CD4-positive, CD25-positive, alpha-beta regulatory T cell (primary cell): ENCODE data around the gene FITM1. TPM values are rescaled to one million over a fixed set of nuclear protein-coding genes. Genes with fewer than 3 reads are reported as not detected.

Source experiments
- ATAC-seq, 2 donors: fragments of 150-1000 bp; cut with Tn5 transposase; one replicate each; pipeline ENCODE4 v1.10.0; 2021; ENCODE audit warnings: low read depth in 2 of 2, moderate number of reproducible peaks in 2 of 2, moderate library complexity in 1 of 2
- DNase-seq, 3 donors: peaks; one replicate each; pipeline versions ENCODE4 v3.0.0 to v3.0.0-alpha.2; 2012 to 2022; ENCODE audit warnings: mixed read lengths in 1 of 3
- H3K27ac ChIP-seq: one replicate; pipeline ENCODE4 v1.7.0; 2013; ENCODE audit warnings: mild to moderate bottlenecking, low read length; ENCODE audit not compliant: insufficient read depth, poor library complexity, severe bottlenecking
- H3K27me3 ChIP-seq: one replicate; pipeline ENCODE4 v1.7.0; 2013; ENCODE audit warnings: low read length; ENCODE audit not compliant: control insufficient read depth, insufficient read depth
- H3K36me3 ChIP-seq: one replicate; pipeline ENCODE4 v1.7.0; 2013; ENCODE audit warnings: mild to moderate bottlenecking, low read length, moderate library complexity; ENCODE audit not compliant: control insufficient read depth, insufficient read depth
- H3K4me1 ChIP-seq: 2 replicates; pipeline ENCODE4 v1.7.0; 2013; ENCODE audit warnings: mild to moderate bottlenecking, low read length; ENCODE audit not compliant: insufficient read depth, control insufficient read depth, poor library complexity, severe bottlenecking
- H3K4me3 ChIP-seq: one replicate; pipeline ENCODE4 v1.7.0; 2013; ENCODE audit warnings: low read depth, mild to moderate bottlenecking, low read length, moderate library complexity
- H3K9me3 ChIP-seq, 2 experiments: 1 replicate in 1 of 2; 2 replicates in 1 of 2; pipeline ENCODE4 v1.7.0; 2013; ENCODE audit warnings: low read length in 2 of 2, mild to moderate bottlenecking in 1 of 2, moderate library complexity in 1 of 2; ENCODE audit not compliant: control insufficient read depth in 2 of 2
- H3K27ac Mint-ChIP-seq, 3 donors: one replicate each; pipeline ENCODE4 v1.8.0; 2020 to 2022; ENCODE audit warnings: mild to moderate bottlenecking in 3 of 3, mixed read lengths in 3 of 3, moderate library complexity in 2 of 3
- H3K27me3 Mint-ChIP-seq: one replicate; pipeline ENCODE4 v1.8.0; 2022; ENCODE audit warnings: mild to moderate bottlenecking, mixed read lengths
- H3K36me3 Mint-ChIP-seq: one replicate; pipeline ENCODE4 v1.8.0; 2020; ENCODE audit warnings: mixed read lengths
- H3K4me1 Mint-ChIP-seq, 4 donors: one replicate each; pipeline ENCODE4 v1.8.0; 2020 to 2022; ENCODE audit warnings: mixed read lengths in 4 of 4, mild to moderate bottlenecking in 1 of 4
- H3K4me3 Mint-ChIP-seq, 4 donors: one replicate each; pipeline ENCODE4 v1.8.0; 2020 to 2022; ENCODE audit warnings: mild to moderate bottlenecking in 4 of 4, mixed read lengths in 4 of 4, moderate library complexity in 3 of 4
- H3K9me3 Mint-ChIP-seq, 7 donors: one replicate each; pipeline ENCODE4 v1.8.0; 2020 to 2022; ENCODE audit warnings: mixed read lengths in 7 of 7, mild to moderate bottlenecking in 3 of 7, moderate library complexity in 2 of 7
- polyA plus RNA-seq, 4 donors: library from polyadenylated mRNA; unstranded; fragments of 300-500 nt; fragmentation: Illumina TruSeq; gene quantifications; one replicate each; pipeline ENCODE4 v1.2.3, GENCODE V29; 2021
- total RNA-seq: library from RNA; stranded (reverse); gene quantifications from one replicate; pipeline ENCODE4 v1.2.3, GENCODE V29; 2022

Gene FITM1
- total and polyA plus RNA-seq, 5 donors from 2014 or later, result 0.20 to 1.1 (median 0.33) TPM; not detected in 1

DNA sequence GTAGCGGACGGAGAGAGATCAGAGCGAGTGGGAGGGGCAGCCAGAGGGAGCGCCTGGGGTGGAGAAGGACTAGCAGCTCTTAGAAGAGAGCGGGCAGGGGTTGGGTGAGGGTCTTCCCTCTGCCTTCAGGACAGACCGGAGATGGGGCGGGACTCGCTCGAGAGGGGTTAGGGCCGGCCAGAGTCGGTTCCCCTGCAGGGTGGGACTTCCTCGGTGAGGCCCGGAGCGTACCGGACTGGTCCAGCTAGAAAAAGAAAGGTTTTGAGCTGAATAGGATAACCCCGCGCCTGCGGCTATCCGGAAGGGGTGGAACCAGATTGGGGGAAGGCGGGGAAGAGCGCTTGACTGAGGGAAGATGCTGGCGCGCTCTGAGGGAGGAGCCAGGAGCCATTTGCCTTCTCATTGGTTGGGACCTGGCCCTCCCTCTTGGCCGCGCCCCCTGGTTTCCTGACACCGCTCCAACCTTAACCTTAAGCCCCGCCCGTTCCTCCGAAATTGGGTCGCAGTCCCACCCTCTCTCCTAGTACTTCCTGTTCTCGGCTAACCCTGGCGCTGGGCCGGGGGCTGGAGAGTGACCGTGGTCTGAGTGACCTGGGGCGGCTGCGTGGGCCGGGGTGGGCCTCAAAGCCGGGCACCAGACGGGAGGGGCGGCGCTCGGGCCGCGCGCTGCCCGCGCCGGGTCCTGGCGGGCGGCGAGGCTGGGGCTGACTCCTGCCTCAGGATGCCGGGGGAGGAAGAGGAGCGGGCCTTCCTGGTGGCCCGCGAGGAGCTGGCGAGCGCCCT, 16.7 kb downstream of the FITM1 start, which contains the start of gene RNF31:
Gene RNF31 (plus strand): TSS at position 521 of the 783 bp plus-strand sequence. CDS start 201 bp downstream, at position 722.
- Mint-ChIP-seq H3K4me1 (peaks cover 0 to 75% (median 41%) of the 10 kb centered on the region in 4 donors), H3K27me3 (no peaks in the 10 kb centered on the region), H3K9me3 (no peaks in the 10 kb centered on the region), H3K27ac (peak within 1 kb of the TSS; percentile 92 to 98 (median 97)), H3K4me3 (peak within 1 kb of the TSS; percentile 98 to 100 (median 100)), H3K36me3 (peaks cover 15% of the 10 kb centered on the region)
- Histone ChIP-seq H3K4me3 (peak within 1 kb of the TSS; percentile 96), H3K36me3 (peaks cover 44% of the 10 kb centered on the region), H3K27me3 (no peaks in the 10 kb centered on the region), H3K4me1 (peaks cover 49% of the 10 kb centered on the region), H3K9me3 (no peaks in the 10 kb centered on the region), H3K27ac (peak within 1 kb of the TSS; percentile 92)
- DNase-seq (peak; percentile 97 to 100 (median 97)), ATAC-seq (peak; percentile 89 to 90)

GRCh38 chr14:24147761-24148428, 17.4 kb downstream of the FITM1 start:
- Histone ChIP-seq H3K4me1 (peaks cover 46% of the 10 kb centered on the region), H3K9me3 (no peaks in the 10 kb centered on the region), H3K27ac (peak overlapping the region; percentile 92), H3K36me3 (peaks cover 49% of the 10 kb centered on the region), H3K27me3 (no peaks in the 10 kb centered on the region), H3K4me3 (peak overlapping the region; percentile 77)
- Mint-ChIP-seq H3K36me3 (peaks cover 15% of the 10 kb centered on the region), H3K27me3 (no peaks in the 10 kb centered on the region), H3K9me3 (no peaks in the 10 kb centered on the region), H3K4me3 (peak overlapping the region; percentile 92 to 98 (median 95)), H3K27ac (peak overlapping the region; percentile 70 to 93 (median 88)), H3K4me1 (peaks cover 0 to 68% (median 41%) of the 10 kb centered on the region in 4 donors)
- no peak for ATAC-seq
- DNase-seq, result no peak

- Histone ChIP-seq H3K9me3 (no peaks in the 10 kb centered on the region), H3K27ac (no peak overlapping the region), H3K36me3 (peaks cover 40% of the 10 kb centered on the region), H3K27me3 (no peaks in the 10 kb centered on the region), H3K4me1 (peaks cover 46% of the 10 kb centered on the region), H3K4me3 (no peak overlapping the region)
- ATAC-seq (no peak), DNase-seq (no peak)
- H3K4me3 Mint-ChIP-seq, result peak overlapping the region in 3 of 4 donors; percentile 92 to 98 (median 93)
- H3K4me1 Mint-ChIP-seq, result peaks cover under 1 to 59% (median 34%) of the 10 kb centered on the region in 4 donors
- no peaks in the 10 kb centered on the region for H3K27me3 Mint-ChIP-seq
- H3K36me3 Mint-ChIP-seq, result peaks cover 7% of the 10 kb centered on the region
- peak overlapping the region in 2 of 3 donors; percentile 1 to 88 for H3K27ac Mint-ChIP-seq
- H3K9me3 Mint-ChIP-seq, result no peaks in the 10 kb centered on the region
Observed at GRCh38 chr14:24149302-24149969, 19.0 kb downstream of the FITM1 start.

DNA sequence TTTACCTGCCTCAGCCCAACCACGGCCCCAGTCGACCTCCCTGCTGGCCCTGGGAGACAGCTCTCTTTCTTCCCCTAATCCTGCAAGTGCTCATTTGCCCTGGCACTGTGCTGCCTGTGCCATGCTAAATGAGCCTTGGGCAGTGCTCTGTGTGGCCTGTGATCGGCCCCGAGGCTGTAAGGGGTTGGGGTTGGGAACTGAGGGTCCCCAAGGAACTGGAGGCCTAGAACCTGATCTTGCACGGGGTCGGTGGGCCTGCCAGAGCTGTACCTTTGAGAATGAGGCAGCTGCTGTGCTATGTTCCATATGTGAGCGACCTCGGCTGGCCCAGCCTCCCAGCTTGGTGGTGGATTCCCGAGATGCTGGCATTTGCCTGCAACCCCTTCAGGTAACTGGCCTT, 19.6 kb downstream of the FITM1 start:
- no peak for DNase-seq
- H3K27me3 Mint-ChIP-seq, result no peaks in the 10 kb centered on the region

GRCh38 chr14:24150567-24150966, 20.1 kb downstream of the FITM1 start:
- Mint-ChIP-seq H3K4me3 (peak overlapping the region in 2 of 4 donors; percentile 7 to 11), H3K36me3 (peaks cover 8% of the 10 kb centered on the region), H3K4me1 (peaks cover 4 to 53% (median 29%) of the 10 kb centered on the region in 4 donors), H3K27ac (no peak overlapping the region), H3K27me3 (no peaks in the 10 kb centered on the region), H3K9me3 (no peaks in the 10 kb centered on the region)
- no peak overlapping the region for H3K27ac ChIP-seq
- H3K36me3 ChIP-seq, result peaks cover 51% of the 10 kb centered on the region
- peaks cover 35% of the 10 kb centered on the region for H3K4me1 ChIP-seq
- no peak for ATAC-seq
- H3K27me3 ChIP-seq, result no peaks in the 10 kb centered on the region
- no peak overlapping the region for H3K4me3 ChIP-seq
- DNase-seq, result no peak
- no peaks in the 10 kb centered on the region for H3K9me3 ChIP-seq

More for the DNA sequence above, 19.6 kb downstream of the FITM1 start:
- Histone ChIP-seq H3K27ac (no peak overlapping the region), H3K27me3 (no peaks in the 10 kb centered on the region), H3K36me3 (peaks cover 46% of the 10 kb centered on the region), H3K4me3 (no peak overlapping the region), H3K9me3 (no peaks in the 10 kb centered on the region), H3K4me1 (peaks cover 40% of the 10 kb centered on the region)
- peak overlapping the region in 1 of 3 donors; percentile 60 for H3K27ac Mint-ChIP-seq
- no peaks in the 10 kb centered on the region for H3K9me3 Mint-ChIP-seq
- H3K36me3 Mint-ChIP-seq, result peaks cover 7% of the 10 kb centered on the region
- peaks cover 4 to 57% (median 32%) of the 10 kb centered on the region in 4 donors for H3K4me1 Mint-ChIP-seq
- peak overlapping the region in 2 of 4 donors; percentile 11 to 98 for H3K4me3 Mint-ChIP-seq
- ATAC-seq, result no peak

DNA sequence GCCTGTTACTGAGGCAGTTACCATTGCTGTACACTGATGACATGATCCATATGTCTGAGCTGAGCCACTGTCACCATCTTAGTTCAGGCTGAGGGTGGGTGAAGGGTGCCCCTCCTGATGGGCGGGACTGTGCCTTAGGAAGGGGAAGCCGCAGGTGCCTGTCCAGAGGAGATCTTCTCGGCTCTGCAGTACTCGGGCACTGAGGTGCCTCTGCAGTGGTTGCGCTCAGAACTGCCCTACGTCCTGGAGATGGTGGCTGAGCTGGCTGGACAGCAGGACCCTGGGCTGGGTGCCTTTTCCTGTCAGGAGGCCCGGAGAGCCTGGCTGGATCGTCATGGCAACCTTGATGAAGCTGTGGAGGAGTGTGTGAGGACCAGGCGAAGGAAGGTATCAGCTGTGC, 20.5 kb downstream of the FITM1 start:
- no peaks in the 10 kb centered on the region for H3K9me3 ChIP-seq
- Mint-ChIP-seq H3K9me3 (no peaks in the 10 kb centered on the region), H3K36me3 (peaks cover 12% of the 10 kb centered on the region), H3K4me3 (no peak overlapping the region), H3K27me3 (no peaks in the 10 kb centered on the region), H3K4me1 (peaks cover 4 to 51% (median 25%) of the 10 kb centered on the region in 4 donors), H3K27ac (no peak overlapping the region)
- H3K27ac ChIP-seq, result no peak overlapping the region
- no peak overlapping the region for H3K4me3 ChIP-seq
- H3K27me3 ChIP-seq, result no peaks in the 10 kb centered on the region
- DNase-seq (no peak), ATAC-seq (no peak)
- H3K36me3 ChIP-seq, result peaks cover 55% of the 10 kb centered on the region
- peaks cover 31% of the 10 kb centered on the region for H3K4me1 ChIP-seq

DNA sequence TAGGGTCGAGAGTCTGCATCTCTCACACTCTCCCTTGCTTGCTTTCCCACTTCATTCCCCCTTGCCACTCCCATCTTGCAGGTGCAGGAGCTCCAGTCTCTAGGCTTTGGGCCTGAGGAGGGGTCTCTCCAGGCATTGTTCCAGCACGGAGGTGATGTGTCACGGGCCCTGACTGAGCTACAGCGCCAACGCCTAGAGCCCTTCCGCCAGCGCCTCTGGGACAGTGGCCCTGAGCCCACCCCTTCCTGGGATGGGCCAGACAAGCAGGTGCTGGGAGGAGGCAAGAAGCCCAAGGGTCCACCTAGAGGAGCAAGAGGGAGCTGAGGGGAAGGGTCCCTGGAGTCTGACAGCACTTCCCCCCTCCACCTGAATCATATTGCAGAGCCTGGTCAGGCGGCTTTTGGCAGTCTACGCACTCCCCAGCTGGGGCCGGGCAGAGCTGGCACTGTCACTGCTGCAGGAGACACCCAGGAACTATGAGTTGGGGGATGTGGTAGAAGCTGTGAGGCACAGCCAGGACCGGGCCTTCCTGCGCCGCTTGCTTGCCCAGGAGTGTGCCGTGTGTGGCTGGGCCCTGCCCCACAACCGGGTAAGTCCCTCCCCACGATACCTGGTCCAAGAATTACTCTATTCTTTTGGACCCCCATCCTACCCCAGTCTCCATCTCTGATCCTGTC, 21.1 kb downstream of the FITM1 start:
- peak overlapping the region in 2 of 4 donors; percentile 15 to 82 for H3K4me3 Mint-ChIP-seq
- no peak overlapping the region for H3K27ac Mint-ChIP-seq
- H3K27me3 Mint-ChIP-seq, result no peaks in the 10 kb centered on the region
- DNase-seq (no peak), ATAC-seq (no peak)
- H3K36me3 Mint-ChIP-seq, result peaks cover 13% of the 10 kb centered on the region
- Histone ChIP-seq H3K4me1 (peaks cover 28% of the 10 kb centered on the region), H3K27me3 (no peaks in the 10 kb centered on the region), H3K9me3 (no peaks in the 10 kb centered on the region), H3K36me3 (peaks cover 60% of the 10 kb centered on the region), H3K27ac (no peak overlapping the region), H3K4me3 (no peak overlapping the region)
- no peaks in the 10 kb centered on the region for H3K9me3 Mint-ChIP-seq
- H3K4me1 Mint-ChIP-seq, result peaks cover 4 to 47% (median 22%) of the 10 kb centered on the region in 4 donors
